LNCAP (cell line): ENCODE results near the gene RERE.

Experiments used
- TF ChIP-seq, protein P1 (sequence below): fragments of 450-650 bp; IDR thresholded peaks from 2 replicates; pipeline ENCODE4 v1.5.1; 2017; ENCODE audit warnings: mild to moderate bottlenecking

RERE gene

DNA sequence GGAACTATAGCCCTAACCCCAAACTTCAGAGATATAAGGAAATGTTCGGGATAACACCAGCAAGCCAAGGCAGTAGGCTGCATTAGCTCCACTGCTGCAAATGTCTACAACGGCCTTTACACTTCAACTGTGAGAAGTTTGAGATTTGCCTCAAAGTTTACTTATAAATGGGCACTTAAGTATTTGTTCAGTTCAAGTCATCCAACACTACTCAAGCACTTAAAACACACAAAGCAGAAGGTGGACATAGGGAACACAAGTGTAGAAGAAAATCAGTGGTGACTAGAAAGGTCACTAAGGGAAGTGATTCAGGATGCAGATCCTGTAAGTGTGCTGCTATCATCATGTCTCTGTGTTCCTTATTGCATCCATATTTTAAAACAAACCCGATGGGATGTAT, 278.9 kb downstream of the RERE start:
- TF ChIP-seq, protein P1, sequence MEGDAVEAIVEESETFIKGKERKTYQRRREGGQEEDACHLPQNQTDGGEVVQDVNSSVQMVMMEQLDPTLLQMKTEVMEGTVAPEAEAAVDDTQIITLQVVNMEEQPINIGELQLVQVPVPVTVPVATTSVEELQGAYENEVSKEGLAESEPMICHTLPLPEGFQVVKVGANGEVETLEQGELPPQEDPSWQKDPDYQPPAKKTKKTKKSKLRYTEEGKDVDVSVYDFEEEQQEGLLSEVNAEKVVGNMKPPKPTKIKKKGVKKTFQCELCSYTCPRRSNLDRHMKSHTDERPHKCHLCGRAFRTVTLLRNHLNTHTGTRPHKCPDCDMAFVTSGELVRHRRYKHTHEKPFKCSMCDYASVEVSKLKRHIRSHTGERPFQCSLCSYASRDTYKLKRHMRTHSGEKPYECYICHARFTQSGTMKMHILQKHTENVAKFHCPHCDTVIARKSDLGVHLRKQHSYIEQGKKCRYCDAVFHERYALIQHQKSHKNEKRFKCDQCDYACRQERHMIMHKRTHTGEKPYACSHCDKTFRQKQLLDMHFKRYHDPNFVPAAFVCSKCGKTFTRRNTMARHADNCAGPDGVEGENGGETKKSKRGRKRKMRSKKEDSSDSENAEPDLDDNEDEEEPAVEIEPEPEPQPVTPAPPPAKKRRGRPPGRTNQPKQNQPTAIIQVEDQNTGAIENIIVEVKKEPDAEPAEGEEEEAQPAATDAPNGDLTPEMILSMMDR = no peak

DNA sequence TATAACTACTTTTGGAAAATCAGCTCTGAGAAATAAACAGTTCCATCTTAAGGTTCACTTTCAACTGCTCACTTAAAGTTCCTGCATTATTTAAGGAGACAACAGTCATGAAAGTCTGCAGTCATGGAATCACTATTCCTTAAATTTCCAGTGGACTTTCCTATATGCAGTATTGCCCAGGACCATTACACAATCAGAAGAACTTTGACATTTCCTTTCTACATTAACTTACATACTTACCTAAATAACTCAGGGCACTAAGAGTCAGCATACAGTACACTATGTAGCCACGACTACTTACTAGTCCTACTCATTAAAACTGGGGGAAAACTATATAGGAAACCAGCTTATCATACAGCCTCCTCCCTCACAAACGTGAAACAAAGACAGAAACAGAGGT, 279.4 kb downstream of the RERE start:
- TF ChIP-seq, protein P1 = no peak

DNA sequence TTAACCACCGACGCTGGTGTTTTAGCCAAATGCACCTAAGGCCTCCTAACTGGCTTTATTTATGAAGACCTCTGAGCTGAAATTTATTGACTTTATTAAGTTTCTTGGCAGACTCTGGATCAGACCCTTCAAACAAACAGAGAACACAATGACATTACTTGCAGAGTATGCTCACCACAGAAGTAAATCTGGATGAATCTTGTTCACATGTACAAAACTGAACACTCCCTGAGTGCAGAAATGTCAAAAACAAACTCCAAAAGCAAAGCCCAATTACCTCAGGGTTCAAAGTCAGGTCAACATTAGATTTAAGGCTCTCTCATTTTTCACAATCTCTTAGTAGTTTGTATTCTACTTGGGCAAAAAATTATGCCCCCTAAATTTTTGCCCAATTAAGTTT, 280.9 kb downstream of the RERE start:
- TF ChIP-seq, protein P1 = no peak

DNA sequence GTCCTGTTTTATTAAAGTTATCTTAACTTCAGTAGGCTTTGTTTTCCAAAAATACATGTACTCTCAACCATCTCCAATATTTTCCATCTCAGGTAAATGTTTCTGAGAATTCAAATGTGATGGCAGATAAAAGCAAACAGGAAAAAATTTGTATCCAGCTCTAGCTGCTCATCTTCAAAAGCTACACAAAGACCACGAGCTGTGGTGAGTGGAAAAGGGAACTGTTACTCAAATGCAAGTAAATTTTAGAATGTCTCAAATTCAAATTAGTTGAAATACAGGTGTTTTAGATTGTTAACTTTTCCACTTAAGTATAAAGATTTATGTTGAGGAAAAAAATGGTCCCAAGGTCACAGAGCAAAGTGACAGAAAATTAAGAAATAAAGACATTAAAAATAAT, 283.5 kb downstream of the RERE start:
- TF ChIP-seq, protein P1 = no peak

DNA sequence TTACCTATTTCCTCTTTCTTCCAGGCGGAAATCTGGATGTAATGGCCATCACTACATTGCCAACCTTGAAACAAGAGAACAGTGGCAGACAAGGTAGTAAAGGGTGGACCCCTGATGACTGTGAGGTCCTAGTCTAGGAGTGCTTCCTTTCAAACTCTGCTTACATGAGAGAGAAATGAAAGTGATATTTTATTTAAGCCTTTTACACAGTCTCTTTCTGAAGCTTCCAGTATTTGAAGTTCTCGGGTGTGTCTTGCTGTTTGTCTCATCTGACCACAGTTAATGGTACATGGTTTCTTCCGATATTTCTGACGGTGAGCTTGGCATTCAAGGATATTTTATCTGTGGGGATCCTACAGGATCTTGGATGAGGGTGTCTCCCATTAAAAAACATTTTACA, 284.3 kb downstream of the RERE start:
- TF ChIP-seq, protein P1 = no peak

DNA sequence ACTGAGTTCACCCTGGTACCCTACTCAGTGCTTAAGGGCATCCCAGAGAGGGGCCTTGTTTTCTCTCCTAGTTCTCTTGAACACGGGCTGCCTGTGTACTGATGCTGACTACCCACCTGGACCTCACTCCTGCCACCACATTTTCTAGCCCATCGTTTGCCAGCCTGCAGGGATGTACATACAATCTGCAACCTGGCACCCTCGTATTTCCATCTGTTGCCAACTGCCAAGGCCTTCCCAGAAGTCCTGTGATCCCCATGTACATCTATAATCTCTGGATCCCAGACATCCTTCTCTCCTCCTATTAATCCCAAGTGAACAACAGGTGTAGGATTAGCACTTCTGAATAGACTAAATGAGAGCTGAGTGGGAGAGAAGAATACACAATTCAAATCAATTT, 287.5 kb downstream of the RERE start:
- TF ChIP-seq, protein P1 = no peak

DNA sequence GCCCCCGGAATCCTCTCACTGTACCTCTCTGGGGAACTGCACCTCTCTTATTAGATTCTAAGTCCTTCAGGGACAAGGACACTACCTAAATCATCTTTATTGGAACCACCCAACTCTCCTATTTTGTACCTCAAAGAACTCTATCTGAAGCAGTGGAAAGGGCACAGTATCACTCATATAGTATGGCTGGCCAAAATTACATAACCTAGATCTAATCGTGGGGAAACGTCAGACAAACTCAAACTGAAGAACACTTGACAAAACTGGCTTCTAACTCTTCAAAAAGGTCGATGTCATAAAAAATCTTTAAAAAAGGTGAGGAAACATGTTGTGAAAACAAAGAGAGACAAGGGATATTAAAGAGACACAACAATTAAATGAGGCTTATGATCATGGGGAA, 289.5 kb downstream of the RERE start:
- TF ChIP-seq, protein P1 = no peak

DNA sequence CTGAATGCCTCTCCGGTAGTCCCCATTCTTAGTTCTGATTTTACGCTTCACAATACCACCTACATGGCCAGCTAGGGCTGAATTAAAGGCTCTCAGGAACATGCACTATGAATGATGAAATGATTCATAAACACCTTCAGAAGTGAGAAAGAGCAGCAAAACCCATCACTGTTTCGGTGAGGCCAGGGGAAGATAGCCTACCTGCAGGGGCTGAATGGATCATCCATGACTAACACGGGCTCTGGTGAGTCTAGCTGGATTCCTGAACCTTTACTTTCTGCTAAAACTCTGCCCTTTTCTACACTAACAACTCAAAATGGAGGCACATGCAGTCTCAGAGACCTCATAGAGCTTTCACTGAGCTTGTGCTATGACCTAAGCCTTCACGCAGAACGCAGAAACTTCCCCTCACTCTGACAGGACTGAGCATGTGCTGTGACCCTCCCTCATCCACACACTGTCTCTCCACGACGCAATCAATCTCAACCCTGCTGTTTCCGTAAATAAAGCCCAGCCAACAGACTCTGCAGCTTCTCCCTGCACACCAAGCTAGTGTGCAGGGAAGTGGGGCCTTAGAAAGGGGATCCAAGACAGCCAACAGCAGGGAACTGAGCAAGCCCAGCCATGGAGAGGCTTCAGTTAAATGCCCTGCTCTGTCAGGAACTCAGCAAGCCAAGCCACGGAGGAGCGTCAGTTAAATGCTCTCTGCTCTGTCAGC, 291.7 kb downstream of the RERE start:
- TF ChIP-seq, protein P1 = no peak
